LNCAP (cell line): ENCODE results near the gene PREX1.

Experiments
- TF ChIP-seq, protein P1 (sequence below): fragments of 450-650 bp; IDR thresholded peaks from 2 replicates; pipeline ENCODE4 v1.5.1; 2017; ENCODE audit warnings: mild to moderate bottlenecking

Gene PREX1

DNA sequence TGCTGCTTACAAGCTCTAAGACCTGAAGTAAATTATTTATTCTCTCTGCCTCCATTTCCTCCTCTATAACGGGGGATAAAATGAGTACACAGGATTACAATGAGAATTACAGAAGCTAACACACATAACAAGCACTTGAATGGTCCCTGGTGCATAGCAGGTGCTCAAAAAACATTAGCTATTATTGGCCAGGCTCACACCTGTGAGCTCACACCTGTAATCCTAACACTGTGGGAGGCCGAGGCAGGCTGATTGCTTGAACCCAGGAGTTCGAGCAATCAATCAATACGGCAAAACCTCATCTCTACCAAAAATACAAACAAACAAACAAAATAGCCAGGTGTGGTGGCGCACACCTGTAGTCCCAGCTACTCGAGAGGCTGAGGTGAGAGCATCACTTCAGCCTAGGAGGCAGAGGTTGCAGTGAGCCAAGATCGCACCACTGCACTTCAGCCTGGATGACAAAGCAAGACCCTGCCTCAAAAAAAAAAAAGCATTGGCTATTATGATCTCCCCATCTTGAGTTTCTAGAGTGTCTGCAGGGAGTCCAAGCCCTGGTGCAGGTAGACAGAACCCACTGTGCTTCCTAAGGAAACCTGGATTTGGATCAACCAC, 68.1 kb downstream of the PREX1 start:
- TF ChIP-seq, protein P1, sequence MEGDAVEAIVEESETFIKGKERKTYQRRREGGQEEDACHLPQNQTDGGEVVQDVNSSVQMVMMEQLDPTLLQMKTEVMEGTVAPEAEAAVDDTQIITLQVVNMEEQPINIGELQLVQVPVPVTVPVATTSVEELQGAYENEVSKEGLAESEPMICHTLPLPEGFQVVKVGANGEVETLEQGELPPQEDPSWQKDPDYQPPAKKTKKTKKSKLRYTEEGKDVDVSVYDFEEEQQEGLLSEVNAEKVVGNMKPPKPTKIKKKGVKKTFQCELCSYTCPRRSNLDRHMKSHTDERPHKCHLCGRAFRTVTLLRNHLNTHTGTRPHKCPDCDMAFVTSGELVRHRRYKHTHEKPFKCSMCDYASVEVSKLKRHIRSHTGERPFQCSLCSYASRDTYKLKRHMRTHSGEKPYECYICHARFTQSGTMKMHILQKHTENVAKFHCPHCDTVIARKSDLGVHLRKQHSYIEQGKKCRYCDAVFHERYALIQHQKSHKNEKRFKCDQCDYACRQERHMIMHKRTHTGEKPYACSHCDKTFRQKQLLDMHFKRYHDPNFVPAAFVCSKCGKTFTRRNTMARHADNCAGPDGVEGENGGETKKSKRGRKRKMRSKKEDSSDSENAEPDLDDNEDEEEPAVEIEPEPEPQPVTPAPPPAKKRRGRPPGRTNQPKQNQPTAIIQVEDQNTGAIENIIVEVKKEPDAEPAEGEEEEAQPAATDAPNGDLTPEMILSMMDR = no peak

DNA sequence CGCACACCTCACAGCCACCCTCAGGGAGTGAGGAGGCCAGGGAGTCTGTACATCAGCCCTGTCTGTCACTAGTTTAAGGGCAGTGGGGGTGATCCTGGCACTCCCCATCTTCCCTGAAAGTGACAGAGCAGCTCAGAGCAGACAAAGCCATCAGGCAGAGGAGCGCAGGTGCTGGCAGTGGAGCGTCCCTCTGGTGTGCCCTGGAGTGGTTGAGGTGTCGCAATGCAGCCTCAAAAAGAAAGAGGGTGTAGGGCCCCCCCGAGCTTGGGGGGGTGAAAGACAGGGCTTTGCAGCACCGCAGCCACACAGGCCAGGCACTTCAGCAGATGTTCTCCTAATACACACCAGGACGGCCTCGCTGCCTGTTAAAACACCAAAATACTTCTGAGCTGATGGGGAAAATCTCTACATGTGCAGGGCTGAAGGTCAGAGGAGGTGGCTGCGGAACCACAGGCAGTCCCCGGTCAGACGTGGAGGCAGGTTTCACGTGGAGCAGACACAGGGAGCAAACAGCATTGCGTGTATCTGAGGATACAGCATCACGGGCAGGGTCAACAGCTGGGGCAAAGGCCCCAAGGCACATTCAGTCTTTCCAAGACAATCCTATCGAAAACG, 69.5 kb downstream of the PREX1 start:
- TF ChIP-seq, protein P1 = no peak

DNA sequence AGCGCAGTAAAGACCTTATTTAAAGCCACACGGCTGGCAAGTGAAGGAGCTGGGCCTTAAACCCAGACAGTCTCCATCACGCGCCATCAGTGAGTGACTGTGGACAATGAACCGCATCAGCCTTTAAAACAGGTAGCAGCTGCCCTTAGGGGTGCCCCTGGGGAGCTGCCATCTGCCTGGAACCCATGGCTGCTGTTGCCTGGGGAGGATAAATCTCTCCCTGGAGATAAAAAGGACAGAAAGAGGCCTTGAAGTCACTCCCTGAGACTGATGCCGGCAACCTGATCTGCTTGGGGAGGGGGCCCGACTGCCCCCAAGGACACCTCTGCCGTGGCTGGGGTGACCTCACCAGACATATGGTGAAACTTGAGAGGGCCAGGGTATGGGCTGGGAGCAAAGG, 73.5 kb downstream of the PREX1 start:
- TF ChIP-seq, protein P1 = no peak

GRCh38 chr20:48752963-48753362, 74.8 kb downstream of the PREX1 start:
- TF ChIP-seq, protein P1 = no peak

DNA sequence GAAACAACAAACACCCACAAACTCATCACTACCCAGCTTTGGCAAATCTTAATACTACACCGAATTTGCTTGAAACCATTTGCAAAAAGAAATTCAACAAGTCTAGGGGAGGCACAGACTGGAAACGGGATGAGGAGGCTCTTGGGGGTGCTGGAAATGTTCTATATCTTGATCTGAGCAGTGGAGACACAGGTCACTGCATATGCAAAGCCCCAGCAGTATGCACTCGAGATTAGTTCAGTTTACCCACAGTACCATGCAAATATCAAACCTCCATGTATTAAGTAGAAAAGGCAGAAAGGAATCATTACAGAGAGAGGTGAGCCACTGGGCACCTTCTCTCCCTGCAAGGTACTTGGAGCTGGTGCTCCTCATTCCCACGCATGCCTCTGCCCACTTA, 75.9 kb downstream of the PREX1 start:
- TF ChIP-seq, protein P1 = no peak

- TF ChIP-seq, protein P1 = no peak
Observed at GRCh38 chr20:48750941-48751635, 76.7 kb downstream of the PREX1 start.

- TF ChIP-seq, protein P1 = no peak
Observed at GRCh38 chr20:48750376-48750775, 77.4 kb downstream of the PREX1 start.
